K562 (cell line): ENCODE results near the gene IL1RAPL2. TPM values are rescaled to one million over a fixed set of nuclear protein-coding genes. Genes with fewer than 3 reads are reported as not detected.

Experiments used
- ATAC-seq: fragments of 200-7000 bp; cut with Tn5 transposase; 3 replicates; pipeline ENCODE4 v1.9.1; 2020; ENCODE audit warnings: moderate library complexity
- BruUV-seq: library from RNA; stranded (reverse); fragments of 400-500 nt; replicated peaks from 2 replicates; lab custom pipeline; 2021; lab: Mats Ljungman, UMichigan
- CTCF ChIA-PET: fragments of 300-600 bp; formaldehyde crosslinking; extraction: SDS; loops from one replicate; lab custom pipeline; 2021; ENCODE audit warnings: low intra/inter-chr PET ratio; lab: Yijun Ruan, JAX
- POLR2A ChIA-PET: fragments of 300-600, 350-650 bp; sonication (Branson Sonifier 250); formaldehyde crosslinking; extraction: SDS; loops from one replicate; lab custom pipeline; 2021; ENCODE audit warnings: antibody characterized with exemption, inconsistent platforms; lab: Yijun Ruan, JAX
- DNase-seq, 4 experiments: peaks; one replicate each; pipeline versions ENCODE4 v3.0.0 to v3.0.0-alpha.2; 2011 to 2018; ENCODE audit warnings: low spot score in 3 of 4, mixed read lengths in 3 of 4; ENCODE audit errors: extremely low read depth in 1 of 4
- FAIRE-seq: peaks from 2 replicates; lab custom pipeline; 2011; peaks lifted over from hg19 to GRCh38; lab: Jason Lieb, UNC
- H2AFZ ChIP-seq: 2 replicates; pipeline ENCODE4 v1.6.0; 2011; ENCODE audit warnings: low read depth, low read length, control low read depth, inconsistent platforms
- H3K27ac ChIP-seq: fragments of 200-600 bp; 3 replicates; pipeline ENCODE4 v1.8.0; 2011; ENCODE audit warnings: low read depth, mild to moderate bottlenecking, control low read depth, inconsistent platforms, low read length, moderate library complexity, mixed read lengths; ENCODE audit errors: extremely low read depth
- H3K27me3 ChIP-seq, 2 experiments: fragments of 300-600 bp in 1 of 2; 2 replicates in 1 of 2; 3 replicates in 1 of 2; pipeline versions ENCODE4 v1.6.0 to v1.8.0; 2011; ENCODE audit warnings: inconsistent platforms in 2 of 2, low read length in 2 of 2, mild to moderate bottlenecking in 1 of 2, mixed read lengths in 1 of 2, moderate library complexity in 1 of 2; ENCODE audit not compliant: control insufficient read depth in 2 of 2, insufficient read depth in 2 of 2
- H3K36me3 ChIP-seq: fragments of 300-600 bp; 3 replicates; pipeline ENCODE4 v1.8.0; 2011; ENCODE audit warnings: mild to moderate bottlenecking, low read length, inconsistent platforms; ENCODE audit not compliant: control insufficient read depth, insufficient read depth
- H3K4me1 ChIP-seq, 2 experiments: fragments of 200-600 bp in 1 of 2; replicated peaks in 1 of 2; 2 replicates in 1 of 2; 3 replicates in 1 of 2; pipeline versions ENCODE4 v1.5.1 to v1.8.0; 2011; ENCODE audit warnings: inconsistent platforms in 2 of 2, low read length in 2 of 2, mild to moderate bottlenecking in 1 of 2, mixed read lengths in 1 of 2, moderate library complexity in 1 of 2; ENCODE audit not compliant: control insufficient read depth in 2 of 2, insufficient read depth in 2 of 2
- H3K4me2 ChIP-seq: 2 replicates; pipeline ENCODE4 v1.6.1; 2011; ENCODE audit warnings: low read length, control low read depth, inconsistent platforms, mixed read lengths; ENCODE audit not compliant: insufficient read depth
- H3K4me3 ChIP-seq: fragments of 200-600 bp; sonication (generic), shearing (Covaris generic); 2 replicates; pipeline ENCODE4 v1.5.1; 2016; ENCODE audit warnings: control low read depth, inconsistent platforms
- H3K79me2 ChIP-seq: fragments of 200-600 bp; 3 replicates; pipeline ENCODE4 v1.8.0; 2011; ENCODE audit warnings: low read length, inconsistent platforms; ENCODE audit not compliant: control insufficient read depth, insufficient read depth
- H3K9ac ChIP-seq, 2 experiments: 2 replicates each; pipeline versions ENCODE4 v1.6.0 to v1.6.1; 2011; ENCODE audit warnings: low read depth in 2 of 2, low read length in 2 of 2, control low read depth in 1 of 2, inconsistent platforms in 1 of 2, mild to moderate bottlenecking in 1 of 2, mixed read lengths in 1 of 2; ENCODE audit not compliant: insufficient read depth in 1 of 2
- H3K9me1 ChIP-seq: one replicate; pipeline ENCODE4 v1.6.0; 2011; ENCODE audit warnings: inconsistent platforms, mild to moderate bottlenecking, low read length, moderate library complexity; ENCODE audit not compliant: control insufficient read depth, insufficient read depth
- H3K9me3 ChIP-seq: replicated peaks from 2 replicates; pipeline ENCODE4 v1.5.1; 2011; ENCODE audit warnings: low read depth, low read length, inconsistent platforms; ENCODE audit not compliant: control insufficient read depth, insufficient read depth
- H4K20me1 ChIP-seq: replicated peaks from 2 replicates; pipeline ENCODE4 v1.6.1; 2011; ENCODE audit warnings: low read length, inconsistent platforms, mixed read lengths; ENCODE audit not compliant: control insufficient read depth, insufficient read depth
- ARHGAP35 ChIP-seq: fragments of 450-650 bp; IDR thresholded peaks from 2 replicates; pipeline ENCODE4 v1.6.1; 2018; ENCODE audit not compliant: partially characterized antibody
- ARNT ChIP-seq, 2 experiments: fragments of 450-650 bp; IDR thresholded peaks; 2 replicates each; pipeline ENCODE4 v1.6.1; 2016; ENCODE audit warnings: mild to moderate bottlenecking in 1 of 2
- CBX8 ChIP-seq: fragments of 200-600 bp; sonication (generic); IDR thresholded peaks from 2 replicates; pipeline ENCODE4 v1.6.1; 2012; ENCODE audit warnings: borderline replicate concordance, mixed run types, low read depth, mild to moderate bottlenecking, moderate library complexity, mixed read lengths, low read length, control low read depth, inconsistent platforms; ENCODE audit not compliant: poor library complexity, severe bottlenecking; ENCODE audit errors: extremely low read depth
- CXXC5 ChIP-seq: fragments of 250-450 bp; sonication (Bioruptor Pico); IDR thresholded peaks from 2 replicates; pipeline ENCODE4 v1.8.0; 2022; ENCODE audit warnings: inconsistent platforms, mild to moderate bottlenecking, moderate library complexity
- ETS2 ChIP-seq: IDR thresholded peaks from 2 replicates; pipeline ENCODE4 v1.6.1; 2016; ENCODE audit warnings: borderline replicate concordance, missing genetic modification characterization, mild to moderate bottlenecking, moderate library complexity, missing compliant biosample characterization; ENCODE audit not compliant: poor library complexity, severe bottlenecking
- FOS ChIP-seq: IDR thresholded peaks from 3 replicates; pipeline ENCODE4 v1.6.1; 2011; ENCODE audit not compliant: insufficient read length; ENCODE audit errors: extremely low read depth
- HDAC3 ChIP-seq: fragments of 450-650 bp; IDR thresholded peaks from 2 replicates; pipeline ENCODE4 v1.6.1; 2018; ENCODE audit warnings: borderline replicate concordance, mild to moderate bottlenecking, moderate library complexity; ENCODE audit not compliant: partially characterized antibody
- HDAC8 ChIP-seq: fragments of 450-650 bp; IDR thresholded peaks from 2 replicates; pipeline ENCODE4 v1.6.1; 2016; ENCODE audit warnings: mild to moderate bottlenecking, missing genetic modification characterization, moderate library complexity, missing compliant biosample characterization
- MCM7 ChIP-seq, 2 experiments: fragments of 450-650 bp; IDR thresholded peaks; 2 replicates each; pipeline ENCODE4 v1.6.1; 2016 to 2018
- MYBL2 ChIP-seq, 2 experiments: fragments of 450-650 bp in 1 of 2; sonication (generic) in 1 of 2; formaldehyde crosslinking in 1 of 2; IDR thresholded peaks; 2 replicates each; pipeline versions ENCODE4 v1.6.1 to v1.8.1; 2017 to 2022; ENCODE audit warnings: borderline replicate concordance in 1 of 2, inconsistent platforms in 1 of 2, low read depth in 1 of 2, mild to moderate bottlenecking in 1 of 2, missing genetic modification reagents in 1 of 2, moderate library complexity in 1 of 2
- NFRKB ChIP-seq: fragments of 450-650 bp; IDR thresholded peaks from 2 replicates; pipeline ENCODE4 v1.6.1; 2016; ENCODE audit warnings: low read depth
- PHB ChIP-seq: fragments of 250-450 bp; sonication (Bioruptor Pico); IDR thresholded peaks from 2 replicates; pipeline ENCODE4 v1.5.0; 2021
- RBM22 ChIP-seq: fragments of 200-400 bp; formaldehyde crosslinking; IDR thresholded peaks from 2 replicates; pipeline ENCODE4 v1.6.1; 2018; ENCODE audit warnings: low read length, low read depth; ENCODE audit not compliant: poor library complexity, severe bottlenecking
- SNAPC5 ChIP-seq: fragments of 250-450 bp; sonication (Bioruptor Pico); IDR thresholded peaks from 2 replicates; pipeline ENCODE4 v1.8.0; 2021; ENCODE audit warnings: moderate library complexity, mild to moderate bottlenecking, inconsistent platforms
- SRSF3 ChIP-seq: fragments of 200-400 bp; formaldehyde crosslinking; IDR thresholded peaks from 2 replicates; pipeline ENCODE4 v1.6.1; 2016; ENCODE audit warnings: mild to moderate bottlenecking, low read length, moderate library complexity; ENCODE audit not compliant: insufficient read depth
- TSC22D4 ChIP-seq: fragments of 450-650 bp; IDR thresholded peaks from 2 replicates; pipeline ENCODE4 v1.6.1; 2016; ENCODE audit warnings: missing genetic modification characterization, missing biosample characterization, control low read depth
- ZC3H8 ChIP-seq: fragments of 450-650 bp; IDR thresholded peaks from 2 replicates; pipeline ENCODE4 v1.6.1; 2017
- ZNF224 ChIP-seq: sonication (generic); formaldehyde crosslinking; IDR thresholded peaks from 2 replicates; pipeline ENCODE4 v1.8.0; 2022; ENCODE audit warnings: mild to moderate bottlenecking, missing genetic modification reagents
- ZNF77 ChIP-seq: fragments of 250-450 bp; sonication (Bioruptor Pico); IDR thresholded peaks from 2 replicates; pipeline ENCODE4 v1.5.0; 2020
- ZZZ3 ChIP-seq: fragments of 450-650 bp; IDR thresholded peaks from 2 replicates; pipeline ENCODE4 v1.6.1; 2016; ENCODE audit warnings: antibody characterized with exemption, mild to moderate bottlenecking, moderate library complexity
- WGBS: fragments of 100-300 bp; shearing (Covaris generic); methylation state at CpG from one replicate; pipeline ENCODE4 v1.1.6; 2016; ENCODE audit warnings: low coverage, mixed read lengths; ENCODE audit not compliant: insufficient coverage; ENCODE audit errors: missing lambda C conversion rate; 5-methylcytosine and 5-hydroxymethylcytosine counted together
- in situ Hi-C: fragments of 300-500 bp; cut with MboI; formaldehyde crosslinking; loops from 4 replicates; pipeline ENCODE4 v1.15.0; 2018; ENCODE audit warnings: inconsistent platforms, mixed read lengths
- intact Hi-C: fragments of 100-400 bp; cut with micrococcal nuclease; formaldehyde crosslinking; loops from 2 replicates; pipeline ENCODE4 v1.14.2; 2022
- polyA plus RNA-seq, 8 experiments: library from polyadenylated mRNA; depleted of rRNA in 4 of 8; stranded (reverse) in 5 of 8; unstranded in 3 of 8; fragments of >200 nt; fragmentation: Nextera tagmentation in 2 of 8; fragmentation: Illumina TruSeq in 1 of 8; extraction: Ambion mirVana in 2 of 8; extraction: Trizol in 1 of 8; gene quantifications; 2 replicates each; pipeline versions ENCODE4 v1.2.1 to v1.2.3, GENCODE V29; 2011 to 2014; ENCODE audit warnings: inconsistent platforms in 1 of 8, missing spikeins in 1 of 8
- total RNA-seq, 7 experiments: library from RNA; depleted of rRNA in 6 of 7; stranded (reverse); fragments of >200 nt in 6 of 7; fragmentation: Illumina TruSeq in 2 of 7; extraction: Trizol in 2 of 7; gene quantifications; 2 replicates each; pipeline versions ENCODE4 v1.2.1 to v1.2.3, GENCODE V29; 2011 to 2021; ENCODE audit warnings: low replicate concordance in 1 of 7

IL1RAPL2 gene
- total and polyA plus RNA-seq, 9 of the 15 experiments (the other 6 are each of a cell fraction or from before 2014, with no cell fraction given): not detected

- in situ Hi-C loops: no loop called here
- intact Hi-C loops: no loop called here
- no peak for DNase-seq
- no TSS peak for BruUV-seq
- Histone ChIP-seq H3K4me3 (no peak overlapping the region), H3K9me3 (no peaks in the 10 kb centered on the region), H3K27ac (no peak overlapping the region), H3K9ac (no peak overlapping the region)
- POLR2A ChIA-PET: no interaction called here
- TF ChIP-seq ETS2 (tag) (no peak), ARHGAP35 (no peak), FOS (no peak), SRSF3 (no peak), ARNT (IDR thresholded peaks at IDR 0.05) (no peak), ZC3H8 (no peak), RBM22 (no peak), PHB (CRISPR knock-in tag) (no peak), HDAC8 (tag) (no peak), TSC22D4 (tag) (no peak), ZNF224 (no peak), NFRKB (no peak), ZNF77 (no peak), ZZZ3 (no peak), HDAC3 (no peak), CXXC5 (CRISPR knock-in tag) (no peak), MCM7 (IDR thresholded peaks at IDR 0.05) (no peak), MYBL2 (IDR thresholded peaks at IDR 0.05; ENCODE audit: low read depth) (no peak), MYBL2 (CRISPR knock-in tag; IDR thresholded peaks at IDR 0.05; ENCODE audit: borderline replicate concordance) (no peak), CBX8 (no peak), SNAPC5 (CRISPR knock-in tag) (no peak)
- TF ChIP-seq, all 486 proteins: peak for 0
- Histone ChIP-seq H3K36me3 (no peaks in the 10 kb centered on the region), H3K9me1 (no peaks in the 10 kb centered on the region), H3K4me2 (no peak overlapping the region), H3K27me3 (no peaks in the 10 kb centered on the region), H3K4me1 (no peaks in the 10 kb centered on the region), H3K79me2 (no peaks in the 10 kb centered on the region), H4K20me1 (no peaks in the 10 kb centered on the region), H2AFZ (no peak overlapping the region)
- FAIRE-seq: no peak
- ATAC-seq: no peak
- CTCF ChIA-PET: no interaction called here
- WGBS: 0% methylated on average over 7 of the region's 8 CpGs
Observed at GRCh38 chrX:105189093-105189492, 623.1 kb downstream of the IL1RAPL2 start.
